Measurements from ENCODE around the gene JMJD4.

Gene JMJD4

GRCh38 chr1:227749916-227750710 lies 15.0 kb upstream of the JMJD4 start:
- no peaks in the 10 kb centered on the region for H3K27me3 ChIP-seq (ENCODE audit: insufficient read depth, low read depth, severe bottlenecking)
- no peak overlapping the region for H3K4me3 ChIP-seq (ENCODE audit: low read depth, low read length)
- TF ChIP-seq CTCF (IDR thresholded peaks at IDR 0.05; ENCODE audit: low read depth, low read length) = no peak
- H3K9me3 ChIP-seq (ENCODE audit: severe bottlenecking) = no peaks in the 10 kb centered on the region
- no peak overlapping the region for H3K27ac ChIP-seq
- no peaks in the 10 kb centered on the region for H3K36me3 ChIP-seq
- DNase-seq = no peak

DNA sequence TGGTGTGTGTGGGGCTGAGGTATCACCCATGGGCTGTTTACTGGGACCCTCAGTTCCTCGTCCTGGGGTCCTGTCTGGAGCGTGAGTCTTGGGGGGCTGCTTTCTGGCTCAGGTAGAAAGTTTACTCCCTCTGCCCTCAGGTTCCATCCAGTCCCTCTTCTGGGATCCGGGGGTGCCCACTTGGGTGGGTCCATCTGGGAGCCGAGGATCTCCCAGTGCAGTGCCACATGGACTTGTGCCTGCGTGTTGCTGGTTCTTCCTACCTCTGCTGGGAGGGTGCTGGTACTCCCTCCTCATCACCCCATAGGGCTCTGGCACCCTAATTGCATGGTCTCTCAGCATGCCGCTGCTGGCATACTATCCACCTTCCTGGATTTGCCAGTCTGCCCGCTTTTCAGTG lies 14.1 kb upstream of the JMJD4 start:
- Histone ChIP-seq H3K27me3 (ENCODE audit: insufficient read depth, low read depth, severe bottlenecking) (no peaks in the 10 kb centered on the region), H3K9me3 (ENCODE audit: severe bottlenecking) (no peaks in the 10 kb centered on the region), H3K27ac (no peak overlapping the region), H3K4me3 (ENCODE audit: low read depth, low read length) (no peak overlapping the region), H3K36me3 (no peaks in the 10 kb centered on the region)
- no peak for TF ChIP-seq CTCF (IDR thresholded peaks at IDR 0.05; ENCODE audit: low read depth, low read length)
- DNase-seq = no peak

GRCh38 chr1:227748496-227749182 lies 13.5 kb upstream of the JMJD4 start:
- H3K27me3 ChIP-seq (ENCODE audit: insufficient read depth, low read depth, severe bottlenecking) = no peaks in the 10 kb centered on the region
- H3K36me3 ChIP-seq = no peaks in the 10 kb centered on the region
- H3K27ac ChIP-seq = no peak overlapping the region
- H3K4me3 ChIP-seq (ENCODE audit: low read depth, low read length) = no peak overlapping the region
- no peak for TF ChIP-seq CTCF (IDR thresholded peaks at IDR 0.05; ENCODE audit: low read depth, low read length)
- DNase-seq = no peak
- no peaks in the 10 kb centered on the region for H3K9me3 ChIP-seq (ENCODE audit: severe bottlenecking)

DNA sequence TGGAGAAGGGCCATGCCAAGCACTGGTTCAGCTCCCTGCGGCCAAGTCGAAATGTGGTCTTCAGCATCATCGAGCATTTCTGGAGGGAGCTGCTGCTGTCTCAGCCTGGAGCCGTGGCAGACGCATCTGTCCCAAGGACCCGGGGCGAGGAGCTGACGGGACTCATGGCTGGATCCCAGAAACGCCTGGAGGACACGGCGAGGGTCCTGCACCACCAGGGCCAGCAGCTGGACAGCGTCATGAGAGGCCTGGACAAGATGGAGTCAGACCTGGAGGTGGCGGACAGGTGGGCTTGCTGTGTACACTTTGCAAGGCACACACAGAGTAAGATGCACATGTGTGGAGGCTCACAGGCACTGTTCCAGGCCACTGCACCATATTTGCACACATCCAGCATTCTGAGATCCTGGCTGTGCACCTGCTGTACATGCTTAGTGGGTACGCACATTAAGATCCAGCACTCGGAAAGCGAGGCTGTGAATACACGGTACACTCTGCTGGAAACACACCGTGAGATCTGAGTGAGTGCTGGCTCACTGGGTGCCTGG lies 12.9 kb upstream of the JMJD4 start:
- no peaks in the 10 kb centered on the region for H3K36me3 ChIP-seq
- no peak for DNase-seq
- no peak for TF ChIP-seq CTCF (IDR thresholded peaks at IDR 0.05; ENCODE audit: low read depth, low read length)
- no peaks in the 10 kb centered on the region for H3K27me3 ChIP-seq (ENCODE audit: insufficient read depth, low read depth, severe bottlenecking)
- no peak overlapping the region for H3K27ac ChIP-seq
- H3K9me3 ChIP-seq (ENCODE audit: severe bottlenecking) = no peaks in the 10 kb centered on the region
- no peak overlapping the region for H3K4me3 ChIP-seq (ENCODE audit: low read depth, low read length)

DNA sequence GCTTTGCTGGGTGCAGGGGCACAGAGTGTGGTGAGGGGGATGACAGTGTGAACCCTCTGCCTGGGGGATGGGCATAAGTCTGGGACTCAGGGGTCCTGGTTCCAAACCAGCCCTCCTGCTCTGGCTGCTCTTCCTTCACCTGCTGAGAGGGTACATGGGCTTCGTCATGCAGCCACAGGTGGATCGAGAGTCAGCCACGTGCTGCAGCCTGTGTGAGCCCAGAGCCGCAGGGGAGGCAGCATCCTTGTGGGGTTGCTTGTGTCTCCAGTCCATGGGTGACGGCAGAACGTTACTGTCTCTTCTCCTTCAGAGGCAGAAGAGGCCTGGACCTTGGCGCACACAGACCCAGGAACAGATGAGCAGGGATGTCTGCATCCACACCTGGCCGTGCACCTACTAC lies 12.3 kb upstream of the JMJD4 start:
- no peak overlapping the region for H3K27ac ChIP-seq
- H3K9me3 ChIP-seq (ENCODE audit: severe bottlenecking) = no peaks in the 10 kb centered on the region
- no peak overlapping the region for H3K4me3 ChIP-seq (ENCODE audit: low read depth, low read length)
- no peaks in the 10 kb centered on the region for H3K36me3 ChIP-seq
- no peaks in the 10 kb centered on the region for H3K27me3 ChIP-seq (ENCODE audit: insufficient read depth, low read depth, severe bottlenecking)
- TF ChIP-seq CTCF (IDR thresholded peaks at IDR 0.05; ENCODE audit: low read depth, low read length) = no peak
- DNase-seq = no peak

Data from WERI-Rb-1 (cell line).